Neutrophil (primary cell): ENCODE results near the gene AADACL4.
A peak's percentile ranks its signal among the peaks of the same experiment; 100 is the strongest.
"Not testable (repeated sequence)": the region's sequence is repeated elsewhere in the genome, so short reads cannot be mapped to it uniquely, and the experiment has no call there.

Experiments used
- H3K27ac ChIP-seq: fragments of 200-600 bp; sonication (generic); 2 replicates; pipeline ENCODE4 v1.5.1; 2016; ENCODE audit warnings: mild to moderate bottlenecking, moderate library complexity
- H3K27me3 ChIP-seq: fragments of 200-600 bp; sonication (generic); 2 replicates; pipeline ENCODE4 v1.6.0; 2016; ENCODE audit warnings: mild to moderate bottlenecking
- H3K36me3 ChIP-seq: fragments of 200-600 bp; sonication (generic); 2 replicates; pipeline ENCODE4 v1.5.1; 2017
- H3K4me1 ChIP-seq, 2 experiments: fragments of 200-600 bp in 1 of 2; sonication (generic) in 1 of 2; 1 replicate in 1 of 2; 2 replicates in 1 of 2; pipeline versions ENCODE4 v1.5.1 to v1.6.1; 2013 to 2016; ENCODE audit warnings: low read depth in 1 of 2, low read length in 1 of 2, mild to moderate bottlenecking in 1 of 2, moderate library complexity in 1 of 2; ENCODE audit not compliant: control insufficient read depth in 1 of 2, insufficient read depth in 1 of 2
- H3K4me3 ChIP-seq, 2 experiments: fragments of 200-600 bp in 1 of 2; sonication (generic) in 1 of 2; 1 replicate in 1 of 2; 2 replicates in 1 of 2; pipeline ENCODE4 v1.5.1; 2013 to 2016; ENCODE audit warnings: low read depth in 1 of 2, low read length in 1 of 2, mild to moderate bottlenecking in 1 of 2, moderate library complexity in 1 of 2
- H3K9me3 ChIP-seq: fragments of 200-600 bp; sonication (generic); 2 replicates; pipeline ENCODE4 v1.5.1; 2016
- CTCF ChIP-seq: fragments of 200-600 bp; sonication (generic); IDR thresholded peaks from 2 replicates; pipeline ENCODE4 v1.5.1; 2016; ENCODE audit warnings: antibody characterized with exemption

Gene AADACL4

GRCh38 chr1:12709696-12710095 lies 65.8 kb downstream of the AADACL4 start:
- H3K4me3 ChIP-seq, result no peak overlapping the region
- H3K36me3 ChIP-seq, result no peaks in the 10 kb centered on the region
- H3K27ac ChIP-seq, result peak overlapping the region; percentile 65
- H3K4me1 ChIP-seq, result peaks cover 74 to 79% of the 10 kb centered on the region in 2 experiments
- H3K9me3 ChIP-seq, result no peaks in the 10 kb centered on the region
- no peaks in the 10 kb centered on the region for H3K27me3 ChIP-seq
- no peak for TF ChIP-seq CTCF

GRCh38 chr1:12711536-12711935 lies 67.7 kb downstream of the AADACL4 start:
- no peak for TF ChIP-seq CTCF
- Histone ChIP-seq H3K27me3 (no peaks in the 10 kb centered on the region), H3K4me3 (no peak overlapping the region), H3K4me1 (peaks cover 92 to 97% of the 10 kb centered on the region in 2 experiments), H3K36me3 (no peaks in the 10 kb centered on the region), H3K27ac (peak overlapping the region; percentile 65), H3K9me3 (no peaks in the 10 kb centered on the region)

GRCh38 chr1:12712076-12712475 lies 68.2 kb downstream of the AADACL4 start:
- H3K4me3 ChIP-seq, result no peak overlapping the region
- no peaks in the 10 kb centered on the region for H3K36me3 ChIP-seq
- H3K4me1 ChIP-seq, result peaks cover 96 to 99% of the 10 kb centered on the region in 2 experiments
- no peak for TF ChIP-seq CTCF
- H3K27ac ChIP-seq, result no peak overlapping the region
- H3K9me3 ChIP-seq, result no peaks in the 10 kb centered on the region
- no peaks in the 10 kb centered on the region for H3K27me3 ChIP-seq

- H3K4me3 ChIP-seq, result no peak overlapping the region
- no peak overlapping the region for H3K27ac ChIP-seq
- H3K36me3 ChIP-seq, result no peaks in the 10 kb centered on the region
- no peak for TF ChIP-seq CTCF
- no peaks in the 10 kb centered on the region for H3K27me3 ChIP-seq
- H3K9me3 ChIP-seq, result no peaks in the 10 kb centered on the region
- H3K4me1 ChIP-seq, result peaks cover 93 to 99% of the 10 kb centered on the region in 2 experiments
These were observed 69.0 kb downstream of the AADACL4 start for GRCh38 chr1:12712929-12713328.

GRCh38 chr1:12713651-12714050 lies 69.8 kb downstream of the AADACL4 start:
- not testable (repeated sequence) for H3K4me3 ChIP-seq, H3K27me3 ChIP-seq, H3K9me3 ChIP-seq

GRCh38 chr1:12714710-12715475 lies 71.0 kb downstream of the AADACL4 start:
- no peak for TF ChIP-seq CTCF
- H3K27ac ChIP-seq, result peak overlapping the region; percentile 76
- H3K4me1 ChIP-seq, result peaks cover 78 to 80% of the 10 kb centered on the region in 2 experiments

More at GRCh38 chr1:12713651-12714050, 69.8 kb downstream of the AADACL4 start:
- Histone ChIP-seq H3K27ac (peak overlapping the region; percentile 76), H3K4me1 (peaks cover 86 to 92% of the 10 kb centered on the region in 2 experiments)
- H3K36me3 ChIP-seq, result not testable (repeated sequence)

More at GRCh38 chr1:12714710-12715475, 71.0 kb downstream of the AADACL4 start:
- Histone ChIP-seq H3K9me3 (no peaks in the 10 kb centered on the region), H3K4me3 (no peak overlapping the region), H3K27me3 (no peaks in the 10 kb centered on the region), H3K36me3 (no peaks in the 10 kb centered on the region)
